ENCODE data around the gene CTSH.

CTSH gene

GRCh38 chr15:78977091-78977571 is 32.3 kb upstream of the CTSH start:
- TF ChIP-seq, protein P1, sequence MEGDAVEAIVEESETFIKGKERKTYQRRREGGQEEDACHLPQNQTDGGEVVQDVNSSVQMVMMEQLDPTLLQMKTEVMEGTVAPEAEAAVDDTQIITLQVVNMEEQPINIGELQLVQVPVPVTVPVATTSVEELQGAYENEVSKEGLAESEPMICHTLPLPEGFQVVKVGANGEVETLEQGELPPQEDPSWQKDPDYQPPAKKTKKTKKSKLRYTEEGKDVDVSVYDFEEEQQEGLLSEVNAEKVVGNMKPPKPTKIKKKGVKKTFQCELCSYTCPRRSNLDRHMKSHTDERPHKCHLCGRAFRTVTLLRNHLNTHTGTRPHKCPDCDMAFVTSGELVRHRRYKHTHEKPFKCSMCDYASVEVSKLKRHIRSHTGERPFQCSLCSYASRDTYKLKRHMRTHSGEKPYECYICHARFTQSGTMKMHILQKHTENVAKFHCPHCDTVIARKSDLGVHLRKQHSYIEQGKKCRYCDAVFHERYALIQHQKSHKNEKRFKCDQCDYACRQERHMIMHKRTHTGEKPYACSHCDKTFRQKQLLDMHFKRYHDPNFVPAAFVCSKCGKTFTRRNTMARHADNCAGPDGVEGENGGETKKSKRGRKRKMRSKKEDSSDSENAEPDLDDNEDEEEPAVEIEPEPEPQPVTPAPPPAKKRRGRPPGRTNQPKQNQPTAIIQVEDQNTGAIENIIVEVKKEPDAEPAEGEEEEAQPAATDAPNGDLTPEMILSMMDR (IDR thresholded peaks at IDR 0.05; ENCODE audit: low read depth, low read length): no peak

GRCh38 chr15:78976691-78977090 is 31.8 kb upstream of the CTSH start:
- DNase-seq (ENCODE audit: extremely low read depth, low read depth): no peak

More at GRCh38 chr15:78977091-78977571, 32.3 kb upstream of the CTSH start:
- DNase-seq (ENCODE audit: extremely low read depth, low read depth): no peak

DNA sequence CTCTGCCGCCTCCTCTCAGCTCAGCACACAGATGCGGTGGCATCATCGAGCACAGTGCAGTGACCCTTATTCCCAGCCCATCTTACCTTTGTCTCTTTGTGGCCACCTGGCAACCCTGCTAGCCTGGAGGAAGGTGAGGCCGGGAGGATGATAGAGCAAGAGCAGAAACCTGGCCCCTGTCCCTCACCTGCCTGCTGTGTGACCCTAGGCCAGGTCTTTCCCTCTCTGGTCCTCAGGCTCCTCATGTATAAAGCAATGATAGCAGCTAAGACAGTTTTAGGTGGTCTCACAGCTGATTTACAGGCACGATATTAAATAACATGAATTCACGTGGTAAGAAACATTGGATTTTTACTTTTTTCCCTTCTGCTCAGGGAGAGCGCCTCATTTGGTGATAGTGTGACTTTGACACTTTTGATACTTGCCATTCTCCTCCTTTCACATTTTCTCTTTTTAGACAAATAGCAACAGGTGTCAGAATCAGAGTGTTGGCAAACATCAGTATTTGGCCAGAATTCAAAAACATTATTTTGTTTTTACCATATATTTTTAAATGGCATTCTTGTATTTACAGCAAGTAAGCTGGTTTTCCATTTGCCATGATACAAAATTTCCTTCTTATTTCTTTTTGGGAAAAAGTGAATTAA is 29.5 kb upstream of the CTSH start:
- TF ChIP-seq, protein P1 (IDR thresholded peaks at IDR 0.05; ENCODE audit: low read depth, low read length): no peak
- DNase-seq (ENCODE audit: extremely low read depth, low read depth): no peak

More at GRCh38 chr15:78976691-78977090, 31.8 kb upstream of the CTSH start:
- TF ChIP-seq, protein P1 (IDR thresholded peaks at IDR 0.05; ENCODE audit: low read depth, low read length): no peak

DNA sequence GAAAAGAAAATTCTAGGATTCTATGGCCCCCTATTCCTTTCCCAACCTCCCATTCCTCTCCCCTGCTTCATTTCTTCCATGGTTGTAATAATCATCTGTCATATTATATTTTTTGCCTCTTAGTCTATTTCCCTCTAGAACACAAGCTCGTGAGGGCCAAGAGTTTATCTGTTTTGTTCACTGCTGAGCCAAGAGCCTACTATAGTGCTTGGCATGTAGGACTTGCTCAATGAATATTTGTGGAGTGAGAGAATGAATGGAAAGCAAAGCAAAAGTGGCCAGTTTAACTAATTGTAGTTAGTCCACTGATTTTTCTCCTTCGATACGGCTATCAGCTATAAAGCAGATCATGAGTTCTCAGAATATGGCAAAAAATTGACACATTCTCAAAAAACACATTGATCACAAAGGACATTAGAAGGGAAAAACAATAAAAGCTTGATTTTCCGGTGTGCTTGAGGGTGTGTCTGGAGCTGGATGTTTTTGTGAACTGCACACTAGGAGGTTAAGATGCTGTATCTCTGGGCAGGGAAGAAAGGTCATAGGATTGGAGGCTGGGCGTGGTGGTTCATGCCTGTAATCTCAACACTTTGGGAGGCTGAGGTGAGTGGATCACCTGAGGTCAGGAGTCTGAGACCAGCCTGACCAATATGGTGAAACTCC is 25.0 kb upstream of the CTSH start:
- TF ChIP-seq, protein P1 (IDR thresholded peaks at IDR 0.05; ENCODE audit: low read depth, low read length): no peak
- no peak for DNase-seq (ENCODE audit: extremely low read depth, low read depth)

GRCh38 chr15:78968539-78969271 is 23.9 kb upstream of the CTSH start:
- DNase-seq (ENCODE audit: extremely low read depth, low read depth): no peak
- TF ChIP-seq, protein P1 (IDR thresholded peaks at IDR 0.05; ENCODE audit: low read depth, low read length): no peak

- TF ChIP-seq, protein P1 (IDR thresholded peaks at IDR 0.05; ENCODE audit: low read depth, low read length): no peak
- DNase-seq (ENCODE audit: extremely low read depth, low read depth): no peak
Observed at GRCh38 chr15:78968114-78968513, 23.3 kb upstream of the CTSH start.

DNA sequence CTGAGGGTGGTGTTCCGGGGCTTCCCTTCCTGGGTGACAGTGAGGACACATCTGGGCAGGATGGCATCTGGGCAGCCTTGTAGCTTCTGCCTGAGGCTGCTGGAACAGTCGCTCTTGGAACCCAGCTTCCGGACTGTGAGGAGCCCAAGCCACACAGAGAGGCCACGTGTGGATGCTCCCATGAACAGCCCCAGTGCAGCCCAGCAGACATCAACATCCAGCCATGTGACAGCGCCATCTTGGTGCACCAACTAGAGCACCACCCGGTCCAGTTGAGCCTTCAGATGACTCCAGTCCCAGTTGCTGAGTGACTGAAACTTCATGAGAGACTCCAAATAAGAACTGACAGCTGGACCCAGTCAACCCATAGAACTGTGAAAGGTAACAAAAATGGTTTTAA is 15.5 kb upstream of the CTSH start:
- no peak for DNase-seq (ENCODE audit: extremely low read depth, low read depth)
- TF ChIP-seq, protein P1 (IDR thresholded peaks at IDR 0.05; ENCODE audit: low read depth, low read length): no peak
